ENCODE results near the gene ZNF768. TPM values are rescaled to one million over a fixed set of nuclear protein-coding genes. Genes with fewer than 3 reads are reported as not detected.

Gene ZNF768
- 1 to 10 TPM; 8.3 to 9.2 TPM for total RNA-seq

DNA sequence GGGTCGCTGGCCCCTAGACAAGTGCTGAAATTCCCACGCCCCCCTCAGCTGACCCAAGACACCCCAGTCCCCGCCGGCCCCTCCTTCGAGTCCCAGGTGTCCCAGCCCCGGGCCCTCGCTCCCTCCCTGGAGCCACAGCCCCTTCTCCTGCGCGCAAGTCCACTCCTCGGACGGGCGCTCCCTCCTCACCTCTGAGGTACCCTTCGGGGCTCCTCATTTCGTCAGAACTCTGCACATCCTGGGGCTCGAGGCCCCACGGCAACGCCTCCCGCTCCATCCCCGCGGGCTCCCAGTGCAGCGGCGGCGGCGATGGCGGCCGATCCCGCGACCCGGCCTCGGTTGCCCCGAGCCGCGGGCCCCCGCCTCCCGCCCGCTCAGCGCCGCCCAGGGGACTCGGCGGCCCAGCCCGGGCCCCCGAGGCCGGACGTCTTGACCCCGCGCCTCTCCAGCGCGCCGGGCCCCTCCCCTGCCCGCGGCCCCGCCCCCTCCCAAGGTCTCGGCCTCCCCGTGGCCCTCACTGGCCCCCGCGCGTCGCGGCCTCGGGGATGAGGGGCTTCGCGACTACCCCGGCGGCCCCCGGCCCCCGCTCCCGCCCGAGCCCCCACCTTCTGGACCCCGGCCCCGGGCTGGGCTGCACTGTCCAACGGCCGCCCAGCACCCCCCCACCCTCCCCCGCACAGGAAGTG, at the start of gene ZNF768:
TSS of gene ZNF768 (minus strand) at position 430 of the 686 bp plus-strand sequence. CDS start at position 277, 153 bp downstream.
- TF ChIP-seq, protein P1, sequence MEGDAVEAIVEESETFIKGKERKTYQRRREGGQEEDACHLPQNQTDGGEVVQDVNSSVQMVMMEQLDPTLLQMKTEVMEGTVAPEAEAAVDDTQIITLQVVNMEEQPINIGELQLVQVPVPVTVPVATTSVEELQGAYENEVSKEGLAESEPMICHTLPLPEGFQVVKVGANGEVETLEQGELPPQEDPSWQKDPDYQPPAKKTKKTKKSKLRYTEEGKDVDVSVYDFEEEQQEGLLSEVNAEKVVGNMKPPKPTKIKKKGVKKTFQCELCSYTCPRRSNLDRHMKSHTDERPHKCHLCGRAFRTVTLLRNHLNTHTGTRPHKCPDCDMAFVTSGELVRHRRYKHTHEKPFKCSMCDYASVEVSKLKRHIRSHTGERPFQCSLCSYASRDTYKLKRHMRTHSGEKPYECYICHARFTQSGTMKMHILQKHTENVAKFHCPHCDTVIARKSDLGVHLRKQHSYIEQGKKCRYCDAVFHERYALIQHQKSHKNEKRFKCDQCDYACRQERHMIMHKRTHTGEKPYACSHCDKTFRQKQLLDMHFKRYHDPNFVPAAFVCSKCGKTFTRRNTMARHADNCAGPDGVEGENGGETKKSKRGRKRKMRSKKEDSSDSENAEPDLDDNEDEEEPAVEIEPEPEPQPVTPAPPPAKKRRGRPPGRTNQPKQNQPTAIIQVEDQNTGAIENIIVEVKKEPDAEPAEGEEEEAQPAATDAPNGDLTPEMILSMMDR (IDR thresholded peaks at IDR 0.05) = no peak
- ATAC-seq (no peak), DNase-seq (no peak)
- POLR2A ChIA-PET = interaction anchor here (1.0 to 1.8 kb wide), 8 partner anchors 8 to 54 kb away, joined by 3 to 6 read pairs (median 4); partner anchors contain the start of genes ITGAL, ZNF747 and ZNF764
- Mint-ChIP-seq H3K27ac (peak within 1 kb of the TSS; percentile 67), H3K4me1 (ENCODE audit: low read depth) (peaks cover 32% of the 10 kb centered on the region), H3K27me3 (no peaks in the 10 kb centered on the region), H3K36me3 (ENCODE audit: low read depth) (peaks cover 10% of the 10 kb centered on the region), H3K9me3 (no peaks in the 10 kb centered on the region), H3K4me3 (peak within 1 kb of the TSS; percentile 74)
- intact Hi-C loops (cut with micrococcal nuclease) = no loop called here
- CTCF ChIA-PET = interaction anchor here (0.8 to 4.4 kb wide), 6 partner anchors 9 to 148 kb away, joined by 3 to 20 read pairs (median 6); no protein-coding TSS in a partner anchor

DNA sequence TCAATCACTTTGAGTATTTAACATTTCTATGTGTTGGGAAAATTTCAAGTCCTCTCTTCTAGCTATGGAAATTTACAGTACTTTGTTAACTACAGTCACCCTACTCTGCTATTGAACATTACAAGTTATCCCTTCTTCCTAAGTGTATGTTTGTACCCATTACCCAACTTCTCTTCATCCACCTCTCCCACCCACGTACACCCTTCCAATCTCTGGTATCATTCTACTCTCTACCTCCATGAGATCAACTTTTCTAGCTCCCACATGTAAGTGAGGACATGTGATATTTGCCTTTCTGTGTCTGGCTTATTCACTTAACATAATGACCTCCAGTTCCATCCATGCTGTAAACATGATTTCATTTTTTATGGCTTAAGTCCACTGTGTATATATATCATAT, 48.3 kb upstream of the ZNF768 start:
- POLR2A ChIA-PET = interaction anchor here (1.4 kb wide), 1 partner anchor 39 kb away, joined by 5 read pairs; no protein-coding TSS in a partner anchor
- CTCF ChIA-PET = interaction anchor here (1.0 kb wide), 1 partner anchor 40 kb away, joined by 3 read pairs; no protein-coding TSS in a partner anchor
- no peak for ATAC-seq
- Mint-ChIP-seq H3K36me3 (ENCODE audit: low read depth) (peaks cover 7% of the 10 kb centered on the region), H3K4me1 (ENCODE audit: low read depth) (peaks cover 21% of the 10 kb centered on the region), H3K4me3 (no peak overlapping the region), H3K9me3 (no peaks in the 10 kb centered on the region), H3K27ac (no peak overlapping the region), H3K27me3 (no peaks in the 10 kb centered on the region)
- intact Hi-C loops (cut with micrococcal nuclease) = no loop called here
- TF ChIP-seq, protein P1 (IDR thresholded peaks at IDR 0.05) = no peak
- DNase-seq = no peak

DNA sequence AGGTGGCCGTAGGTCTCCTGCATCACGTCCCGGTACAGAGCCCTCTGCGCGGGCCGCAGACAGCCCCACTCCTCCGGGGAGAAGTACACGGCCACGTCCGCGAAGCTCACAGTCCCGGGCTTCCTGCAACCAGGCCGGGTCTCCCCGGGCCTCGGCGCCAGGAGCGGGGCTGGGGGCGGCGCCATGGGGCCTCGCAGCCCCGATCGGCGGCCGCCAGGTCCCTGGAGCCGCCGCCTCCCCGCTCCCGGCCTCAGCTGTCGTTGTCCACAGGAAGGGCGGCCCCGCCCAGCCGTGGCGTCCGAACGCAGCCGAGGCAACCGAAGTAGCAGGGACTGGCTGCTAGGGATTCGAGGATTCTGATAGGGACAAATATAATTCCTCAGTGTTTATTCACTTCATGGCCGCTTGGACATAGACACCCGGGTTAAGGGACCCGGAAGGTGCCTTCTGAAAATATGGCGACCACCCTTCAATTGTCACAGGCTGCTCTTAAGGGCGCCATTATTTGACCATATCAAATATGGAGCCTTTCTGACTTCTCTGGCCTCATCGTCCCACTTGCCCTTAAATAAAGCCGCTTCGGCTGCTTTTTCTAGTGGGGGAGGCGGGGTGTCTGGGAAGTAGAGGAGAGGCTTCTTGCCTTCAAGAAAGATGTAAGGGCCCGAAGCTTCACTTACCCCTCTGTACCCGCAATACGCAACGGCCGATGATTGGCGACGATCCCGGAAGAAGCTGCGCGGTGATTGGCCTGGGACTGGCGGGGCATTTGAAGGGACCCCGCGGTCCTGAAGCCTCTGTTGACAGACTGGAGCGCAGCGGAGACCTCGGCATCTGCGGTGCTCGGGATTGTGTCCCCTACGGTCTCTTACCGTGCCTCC, 45.3 kb upstream of the ZNF768 start, which contains the start of gene ZNF688:
TSS of gene ZNF688 (minus strand) at position 270 of the 878 bp plus-strand sequence. CDS start at position 185, 85 bp downstream.
- intact Hi-C loops (cut with micrococcal nuclease) = no loop called here
- ChIA-PET POLR2A (interaction anchor here (0.6 to 3.3 kb wide), 28 partner anchors 9 to 609 kb away, joined by 3 to 42 read pairs (median 4); partner anchors contain the start of genes CD2BP2, DCTPP1, FUS and ITGAL), CTCF (interaction anchor here (0.7 to 2.6 kb wide), 12 partner anchors 10 to 207 kb away, joined by 3 to 22 read pairs (median 5); partner anchors contain the start of genes DCTPP1, ZNF747 and ZNF764)
- no peaks in the 10 kb centered on the region for H3K27me3 Mint-ChIP-seq
- TF ChIP-seq, protein P1 (IDR thresholded peaks at IDR 0.05) = no peak
- peak; percentile 81 for ATAC-seq
- H3K36me3 Mint-ChIP-seq (ENCODE audit: low read depth) = peaks cover 3% of the 10 kb centered on the region
- H3K4me3 Mint-ChIP-seq = peak within 1 kb of the TSS; percentile 92
- DNase-seq = peak; percentile 96
- H3K27ac Mint-ChIP-seq = peak within 1 kb of the TSS; percentile 93
- peaks cover 43% of the 10 kb centered on the region for H3K4me1 Mint-ChIP-seq (ENCODE audit: low read depth)
- H3K9me3 Mint-ChIP-seq = no peaks in the 10 kb centered on the region

DNA sequence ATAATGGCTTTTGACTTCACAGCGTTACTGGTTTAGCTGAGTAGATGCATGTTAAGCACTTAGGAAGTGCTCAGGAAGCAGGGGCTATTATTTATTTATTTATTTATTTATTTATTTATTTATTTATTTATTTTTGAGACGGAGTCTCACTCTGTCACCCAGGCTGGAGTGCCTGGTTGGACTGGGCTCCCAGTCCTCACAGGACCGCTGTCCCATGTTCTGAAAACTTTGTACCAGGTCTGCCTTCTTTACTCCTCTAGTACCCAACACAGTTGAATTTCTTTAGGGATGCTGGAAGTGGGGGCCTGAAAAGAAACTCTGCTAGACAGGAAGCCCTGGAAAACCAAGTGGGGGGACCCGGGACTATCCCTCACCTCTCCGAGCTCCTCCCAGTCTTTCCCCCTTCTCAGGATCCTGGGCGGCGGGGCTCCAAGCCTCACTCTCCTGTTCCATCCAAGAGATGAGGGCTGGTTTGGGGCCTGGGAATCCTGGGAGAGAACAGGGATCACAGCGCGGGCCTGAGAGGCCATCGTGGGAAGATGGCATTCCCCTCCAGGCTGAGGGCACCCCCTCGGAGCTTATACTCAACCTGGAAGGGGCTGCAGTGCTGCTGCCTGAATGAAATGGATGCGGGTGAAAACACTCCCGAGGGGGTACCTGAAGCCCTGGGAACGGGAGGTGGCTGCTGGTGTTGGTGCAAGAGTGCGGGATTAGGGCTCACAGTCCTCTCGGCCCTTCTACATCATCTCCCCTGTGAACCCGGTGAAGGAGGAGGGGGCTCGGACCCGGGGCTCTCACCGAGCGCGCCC, 44.5 kb upstream of the ZNF768 start:
- H3K36me3 Mint-ChIP-seq (ENCODE audit: low read depth) = peaks cover 3% of the 10 kb centered on the region
- DNase-seq (no peak), ATAC-seq (no peak)
- H3K4me3 Mint-ChIP-seq = peak overlapping the region; percentile 92
- TF ChIP-seq, protein P1 (IDR thresholded peaks at IDR 0.05) = no peak
- H3K4me1 Mint-ChIP-seq (ENCODE audit: low read depth) = peaks cover 45% of the 10 kb centered on the region
- CTCF ChIA-PET = interaction anchor here (1.1 to 2.6 kb wide), 5 partner anchors 13 to 141 kb away, joined by 4 to 22 read pairs (median 12); partner anchors contain the start of genes DCTPP1, ZNF747 and ZNF764
- no peaks in the 10 kb centered on the region for H3K27me3 Mint-ChIP-seq
- H3K27ac Mint-ChIP-seq = peak overlapping the region; percentile 91
- POLR2A ChIA-PET = interaction anchor here (0.6 to 3.3 kb wide), 19 partner anchors 8 to 609 kb away, joined by 3 to 42 read pairs (median 4); partner anchors contain the start of genes DCTPP1, FUS, ITGAL and ZNF747
- no peaks in the 10 kb centered on the region for H3K9me3 Mint-ChIP-seq
- intact Hi-C loops (cut with micrococcal nuclease) = no loop called here

Measured in activated CD8-positive, alpha-beta T cell treated with anti-CD3 and anti-CD28 coated beads for 36 hours (primary cell).